Esophagus muscularis mucosa (tissue), 4 donors: ENCODE results near the gene SHB.

Experiments
- CTCF ChIP-seq, 3 experiments: fragments of 200-600 bp in 2 of 3; fragments of 450-650 bp in 1 of 3; sonication (generic) in 2 of 3; IDR thresholded peaks; one replicate each; pipeline ENCODE4 v1.5.1; 2017 to 2019; ENCODE audit warnings: antibody characterized with exemption in 3 of 3, mild to moderate bottlenecking in 2 of 3, moderate library complexity in 1 of 3
- EP300 ChIP-seq: sonication (generic); formaldehyde crosslinking; IDR thresholded peaks from one replicate; pipeline ENCODE4 v1.6.1; 2017; ENCODE audit warnings: antibody characterized with exemption
- POLR2A ChIP-seq: fragments of 450-650 bp; IDR thresholded peaks from one replicate; pipeline ENCODE4 v1.6.1; 2017; ENCODE audit warnings: antibody characterized with exemption, moderate library complexity, mild to moderate bottlenecking, low read depth
- POLR2AphosphoS5 ChIP-seq, 2 donors: sonication (generic); formaldehyde crosslinking; IDR thresholded peaks; one replicate each; pipeline ENCODE4 v1.6.1; 2017; ENCODE audit warnings: antibody characterized with exemption in 2 of 2

GRCh38 chr9:38011991-38012390, 57.0 kb downstream of the SHB start:
- TF ChIP-seq CTCF (IDR thresholded peaks at IDR 0.05) (no peak), POLR2A (no peak), POLR2AphosphoS5 (IDR thresholded peaks at IDR 0.05) (no peak), EP300 (no peak)
